Activated CD8-positive, alpha-beta T cell treated with anti-CD3 and anti-CD28 coated beads, Interleukin-2, amount 10 ng/mL, durations not matched to agents 7 days and 5 days (primary cell): Measurements from ENCODE around the gene COL6A2. TPM values are rescaled to one million over a fixed set of nuclear protein-coding genes. Genes with fewer than 3 reads are reported as not detected.
A peak's percentile ranks its signal among the peaks of the same experiment; 100 is the strongest.
"Not testable (repeated sequence)": the region's sequence is repeated elsewhere in the genome, so short reads cannot be mapped to it uniquely, and the experiment has no call there.

Experiments used
- ATAC-seq: fragments of 150-1000 bp; cut with Tn5 transposase; one replicate; pipeline ENCODE4 v1.10.0; 2021; ENCODE audit warnings: moderate library complexity
- CTCF ChIA-PET: fragments of 350-600 bp; sonication (Branson Sonifier 250); formaldehyde crosslinking; loops from one replicate; lab custom pipeline; 2021; ENCODE audit warnings: antibody characterized with exemption; lab: Charles Lee
- POLR2A ChIA-PET: fragments of 350-600 bp; sonication (Branson Sonifier 250); formaldehyde crosslinking; loops from one replicate; lab custom pipeline; 2021; ENCODE audit warnings: antibody characterized with exemption; lab: Charles Lee
- DNase-seq: peaks from one replicate; pipeline ENCODE4 v3.0.0-alpha.2; 2020
- H3K27ac Mint-ChIP-seq: one replicate; pipeline ENCODE4 v1.8.0; 2021; ENCODE audit warnings: mild to moderate bottlenecking, mixed read lengths
- H3K27me3 Mint-ChIP-seq: one replicate; pipeline ENCODE4 v1.8.0; 2021; ENCODE audit warnings: low read depth, mixed read lengths
- H3K36me3 Mint-ChIP-seq: one replicate; pipeline ENCODE4 v1.8.0; 2021; ENCODE audit warnings: low read depth, mixed read lengths
- H3K4me1 Mint-ChIP-seq: one replicate; pipeline ENCODE4 v1.8.0; 2021; ENCODE audit warnings: low read depth, mixed read lengths
- H3K4me3 Mint-ChIP-seq: one replicate; pipeline ENCODE4 v1.8.0; 2021; ENCODE audit warnings: mild to moderate bottlenecking, mixed read lengths
- H3K9me3 Mint-ChIP-seq: one replicate; pipeline ENCODE4 v1.8.0; 2022; ENCODE audit warnings: mixed read lengths; ENCODE audit not compliant: insufficient read depth
- total RNA-seq, 2 experiments: library from RNA; stranded (reverse); gene quantifications; one replicate each; pipeline ENCODE4 v1.2.3, GENCODE V29; 2021

COL6A2 gene
- total RNA-seq, 2 experiments from 2014 or later, result 6.0 to 7.2 TPM

GRCh38 chr21:46082963-46083790 lies 14.7 kb upstream of the COL6A2 start:
- H3K27me3 Mint-ChIP-seq, result peaks cover 5% of the 10 kb centered on the region
- POLR2A ChIA-PET, result no interaction called here
- ATAC-seq, result no peak
- H3K36me3 Mint-ChIP-seq, result peaks cover 2% of the 10 kb centered on the region
- DNase-seq, result peak; percentile 18
- H3K4me3 Mint-ChIP-seq, result no peak overlapping the region
- no peaks in the 10 kb centered on the region for H3K4me1 Mint-ChIP-seq
- peaks cover 18% of the 10 kb centered on the region for H3K9me3 Mint-ChIP-seq
- CTCF ChIA-PET, result no interaction called here
- no peak overlapping the region for H3K27ac Mint-ChIP-seq

GRCh38 chr21:46083791-46084561 lies 13.9 kb upstream of the COL6A2 start:
- Mint-ChIP-seq H3K27me3 (peaks cover 5% of the 10 kb centered on the region), H3K36me3 (peaks cover 2% of the 10 kb centered on the region), H3K27ac (no peak overlapping the region), H3K4me1 (no peaks in the 10 kb centered on the region), H3K4me3 (no peak overlapping the region), H3K9me3 (peaks cover 26% of the 10 kb centered on the region)
- CTCF ChIA-PET, result no interaction called here
- DNase-seq (no peak), ATAC-seq (no peak)
- POLR2A ChIA-PET, result no interaction called here

GRCh38 chr21:46084709-46085108 lies 13.2 kb upstream of the COL6A2 start:
- DNase-seq (no peak), ATAC-seq (no peak)
- Mint-ChIP-seq H3K27me3 (peaks cover 5% of the 10 kb centered on the region), H3K27ac (no peak overlapping the region), H3K4me1 (no peaks in the 10 kb centered on the region), H3K4me3 (no peak overlapping the region), H3K36me3 (peaks cover 2% of the 10 kb centered on the region), H3K9me3 (peaks cover 26% of the 10 kb centered on the region)
- POLR2A ChIA-PET, result no interaction called here
- CTCF ChIA-PET, result no interaction called here

- CTCF ChIA-PET, H3K4me3 Mint-ChIP-seq, ATAC-seq, DNase-seq, H3K27ac Mint-ChIP-seq, POLR2A ChIA-PET, H3K36me3 Mint-ChIP-seq, H3K27me3 Mint-ChIP-seq, H3K4me1 Mint-ChIP-seq: not testable (repeated sequence)
- H3K9me3 Mint-ChIP-seq, result peaks cover 26% of the 10 kb centered on the region
Observed at GRCh38 chr21:46085259-46085658, 12.7 kb upstream of the COL6A2 start.

- Mint-ChIP-seq H3K4me1 (no peaks in the 10 kb centered on the region), H3K9me3 (peaks cover 26% of the 10 kb centered on the region), H3K27ac (no peak overlapping the region), H3K36me3 (peaks cover 4% of the 10 kb centered on the region), H3K4me3 (no peak overlapping the region), H3K27me3 (peaks cover 8% of the 10 kb centered on the region)
- CTCF ChIA-PET, result no interaction called here
- POLR2A ChIA-PET, result no interaction called here
- DNase-seq (no peak), ATAC-seq (no peak)
Observed at GRCh38 chr21:46087641-46088040, 10.3 kb upstream of the COL6A2 start.

GRCh38 chr21:46088189-46088588 lies 9.7 kb upstream of the COL6A2 start:
- no peak for DNase-seq
- Mint-ChIP-seq H3K27me3 (peaks cover 8% of the 10 kb centered on the region), H3K9me3 (peaks cover 26% of the 10 kb centered on the region), H3K27ac (no peak overlapping the region), H3K36me3 (peaks cover 4% of the 10 kb centered on the region), H3K4me1 (no peaks in the 10 kb centered on the region), H3K4me3 (no peak overlapping the region)
- ChIA-PET POLR2A (no interaction called here), CTCF (no interaction called here)
- no peak for ATAC-seq

GRCh38 chr21:46089285-46089684 lies 8.6 kb upstream of the COL6A2 start:
- Mint-ChIP-seq H3K36me3 (peaks cover 4% of the 10 kb centered on the region), H3K4me1 (no peaks in the 10 kb centered on the region), H3K27ac (no peak overlapping the region), H3K9me3 (peaks cover 26% of the 10 kb centered on the region), H3K4me3 (no peak overlapping the region), H3K27me3 (peaks cover 8% of the 10 kb centered on the region)
- ATAC-seq (no peak), DNase-seq (no peak)
- ChIA-PET CTCF (no interaction called here), POLR2A (no interaction called here)

- Mint-ChIP-seq H3K27ac (peak overlapping the region; percentile 50), H3K4me1 (no peaks in the 10 kb centered on the region), H3K36me3 (peaks cover 2% of the 10 kb centered on the region), H3K9me3 (peaks cover 22% of the 10 kb centered on the region), H3K27me3 (peaks cover 8% of the 10 kb centered on the region), H3K4me3 (no peak overlapping the region)
- POLR2A ChIA-PET, result no interaction called here
- no peak for ATAC-seq
- peak; percentile 19 for DNase-seq
- CTCF ChIA-PET, result no interaction called here
Observed at GRCh38 chr21:46091118-46091517, 6.8 kb upstream of the COL6A2 start.

GRCh38 chr21:46091631-46092025 lies 6.3 kb upstream of the COL6A2 start:
- ChIA-PET POLR2A (no interaction called here), CTCF (no interaction called here)
- Mint-ChIP-seq H3K36me3 (peaks cover 2% of the 10 kb centered on the region), H3K9me3 (peaks cover 21% of the 10 kb centered on the region), H3K27me3 (peaks cover 8% of the 10 kb centered on the region), H3K27ac (no peak overlapping the region), H3K4me3 (no peak overlapping the region), H3K4me1 (no peaks in the 10 kb centered on the region)
- no peak for ATAC-seq
- no peak for DNase-seq

GRCh38 chr21:46092026-46092764 lies 5.7 kb upstream of the COL6A2 start:
- Mint-ChIP-seq H3K27ac (no peak overlapping the region), H3K27me3 (peaks cover 7% of the 10 kb centered on the region), H3K9me3 (peaks cover 15% of the 10 kb centered on the region), H3K4me1 (no peaks in the 10 kb centered on the region), H3K36me3 (peaks cover 2% of the 10 kb centered on the region), H3K4me3 (no peak overlapping the region)
- CTCF ChIA-PET, result no interaction called here
- ATAC-seq, result no peak
- POLR2A ChIA-PET, result no interaction called here
- DNase-seq, result peak; percentile 13

GRCh38 chr21:46092811-46093667 lies 4.9 kb upstream of the COL6A2 start:
- ChIA-PET CTCF (interaction anchor here (1.9 kb wide), 1 partner anchor 50 kb away, joined by 5 read pairs; no protein-coding TSS in a partner anchor), POLR2A (no interaction called here)
- H3K36me3 Mint-ChIP-seq, result peaks cover 2% of the 10 kb centered on the region
- peaks cover 9% of the 10 kb centered on the region for H3K9me3 Mint-ChIP-seq
- DNase-seq, result peak; percentile 17
- H3K4me3 Mint-ChIP-seq, result no peak overlapping the region
- no peak overlapping the region for H3K27ac Mint-ChIP-seq
- H3K4me1 Mint-ChIP-seq, result no peaks in the 10 kb centered on the region
- peaks cover 7% of the 10 kb centered on the region for H3K27me3 Mint-ChIP-seq
- ATAC-seq, result no peak
